ENCODE data around the gene PLXNA4.

- TF ChIP-seq CTCF (IDR thresholded peaks at IDR 0.05): no peak
- no peak for TF ChIP-seq POLR2A (IDR thresholded peaks at IDR 0.05)
These were observed 42.1 kb upstream of the PLXNA4 start for GRCh38 chr7:132618271-132618955.
